ENCODE results near the gene RNF150.

RNF150 gene

DNA sequence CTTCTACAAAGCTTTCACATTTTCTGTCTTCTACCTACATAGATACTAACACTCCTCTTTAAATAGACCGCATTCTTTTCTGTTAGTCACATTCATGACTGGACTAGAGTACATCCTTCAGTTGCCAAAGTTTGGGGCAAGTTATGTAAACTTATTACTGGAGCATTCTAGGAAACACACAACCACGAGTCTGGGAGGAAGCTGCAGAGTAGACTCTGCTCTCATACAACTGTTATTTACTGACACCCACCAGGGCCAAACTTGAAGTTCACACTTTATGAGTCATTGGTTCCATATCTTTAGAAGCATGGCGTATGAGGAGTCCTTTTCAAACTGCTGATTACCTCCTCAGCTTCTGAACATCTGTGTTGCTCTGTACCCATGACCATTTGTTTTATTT, 87.0 kb downstream of the RNF150 start:
- Histone ChIP-seq H3K27me3 (ENCODE audit: insufficient read depth, low read depth, severe bottlenecking) (no peaks in the 10 kb centered on the region), H3K9me3 (ENCODE audit: severe bottlenecking) (peaks cover 9% of the 10 kb centered on the region), H3K27ac (no peak overlapping the region), H3K4me3 (ENCODE audit: low read depth, low read length) (no peak overlapping the region), H3K36me3 (no peaks in the 10 kb centered on the region)
- no peak for DNase-seq
- TF ChIP-seq, protein P1, sequence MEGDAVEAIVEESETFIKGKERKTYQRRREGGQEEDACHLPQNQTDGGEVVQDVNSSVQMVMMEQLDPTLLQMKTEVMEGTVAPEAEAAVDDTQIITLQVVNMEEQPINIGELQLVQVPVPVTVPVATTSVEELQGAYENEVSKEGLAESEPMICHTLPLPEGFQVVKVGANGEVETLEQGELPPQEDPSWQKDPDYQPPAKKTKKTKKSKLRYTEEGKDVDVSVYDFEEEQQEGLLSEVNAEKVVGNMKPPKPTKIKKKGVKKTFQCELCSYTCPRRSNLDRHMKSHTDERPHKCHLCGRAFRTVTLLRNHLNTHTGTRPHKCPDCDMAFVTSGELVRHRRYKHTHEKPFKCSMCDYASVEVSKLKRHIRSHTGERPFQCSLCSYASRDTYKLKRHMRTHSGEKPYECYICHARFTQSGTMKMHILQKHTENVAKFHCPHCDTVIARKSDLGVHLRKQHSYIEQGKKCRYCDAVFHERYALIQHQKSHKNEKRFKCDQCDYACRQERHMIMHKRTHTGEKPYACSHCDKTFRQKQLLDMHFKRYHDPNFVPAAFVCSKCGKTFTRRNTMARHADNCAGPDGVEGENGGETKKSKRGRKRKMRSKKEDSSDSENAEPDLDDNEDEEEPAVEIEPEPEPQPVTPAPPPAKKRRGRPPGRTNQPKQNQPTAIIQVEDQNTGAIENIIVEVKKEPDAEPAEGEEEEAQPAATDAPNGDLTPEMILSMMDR (IDR thresholded peaks at IDR 0.05; ENCODE audit: low read depth, low read length), result no peak

DNA sequence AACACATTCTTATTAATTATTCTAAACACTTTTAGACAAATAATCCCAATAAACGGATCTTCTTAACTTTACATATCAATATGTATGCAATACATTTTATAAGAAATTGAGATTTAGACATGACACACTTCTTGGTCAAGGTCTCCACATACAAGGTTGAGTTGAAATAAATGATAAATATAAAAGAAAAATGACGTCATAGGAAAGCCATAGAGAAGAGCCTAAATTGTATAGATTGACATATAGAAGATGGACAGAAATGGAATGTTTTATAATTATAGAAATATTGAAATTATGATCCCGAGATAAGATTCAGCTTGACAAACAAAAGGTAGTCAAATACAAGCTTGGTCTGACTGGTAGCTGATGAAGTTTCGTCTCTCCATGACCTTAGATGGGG, 87.4 kb downstream of the RNF150 start:
- H3K36me3 ChIP-seq, result no peaks in the 10 kb centered on the region
- H3K9me3 ChIP-seq (ENCODE audit: severe bottlenecking), result peaks cover 6% of the 10 kb centered on the region
- no peak overlapping the region for H3K4me3 ChIP-seq (ENCODE audit: low read depth, low read length)
- H3K27ac ChIP-seq, result no peak overlapping the region
- no peaks in the 10 kb centered on the region for H3K27me3 ChIP-seq (ENCODE audit: insufficient read depth, low read depth, severe bottlenecking)
- DNase-seq, result no peak
- TF ChIP-seq, protein P1 (IDR thresholded peaks at IDR 0.05; ENCODE audit: low read depth, low read length), result no peak

DNA sequence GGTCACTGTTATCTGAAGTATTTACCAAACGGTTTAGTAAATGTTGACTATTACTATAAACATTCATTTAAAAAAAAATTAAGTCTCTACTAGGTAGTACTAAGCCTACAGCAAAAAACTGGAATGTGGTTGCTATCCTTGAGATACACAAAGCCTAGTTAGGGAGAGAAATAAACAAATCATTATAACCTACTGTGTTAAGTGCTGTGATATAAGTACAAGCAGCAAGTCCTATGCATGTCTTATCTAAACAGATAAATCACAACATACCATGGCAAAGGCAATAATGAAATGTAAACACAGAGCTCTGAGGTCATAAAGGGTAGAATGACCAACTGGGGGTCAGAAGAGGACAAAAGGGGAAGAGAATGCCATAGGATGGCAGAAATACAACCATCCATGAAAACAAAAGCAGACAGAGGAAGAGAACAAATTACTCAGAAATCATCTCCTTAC, 92.2 kb downstream of the RNF150 start:
- Histone ChIP-seq H3K9me3 (ENCODE audit: severe bottlenecking) (no peaks in the 10 kb centered on the region), H3K36me3 (no peaks in the 10 kb centered on the region), H3K4me3 (ENCODE audit: low read depth, low read length) (no peak overlapping the region), H3K27me3 (ENCODE audit: insufficient read depth, low read depth, severe bottlenecking) (no peaks in the 10 kb centered on the region), H3K27ac (no peak overlapping the region)
- TF ChIP-seq, protein P1 (IDR thresholded peaks at IDR 0.05; ENCODE audit: low read depth, low read length), result no peak
- DNase-seq, result no peak

DNA sequence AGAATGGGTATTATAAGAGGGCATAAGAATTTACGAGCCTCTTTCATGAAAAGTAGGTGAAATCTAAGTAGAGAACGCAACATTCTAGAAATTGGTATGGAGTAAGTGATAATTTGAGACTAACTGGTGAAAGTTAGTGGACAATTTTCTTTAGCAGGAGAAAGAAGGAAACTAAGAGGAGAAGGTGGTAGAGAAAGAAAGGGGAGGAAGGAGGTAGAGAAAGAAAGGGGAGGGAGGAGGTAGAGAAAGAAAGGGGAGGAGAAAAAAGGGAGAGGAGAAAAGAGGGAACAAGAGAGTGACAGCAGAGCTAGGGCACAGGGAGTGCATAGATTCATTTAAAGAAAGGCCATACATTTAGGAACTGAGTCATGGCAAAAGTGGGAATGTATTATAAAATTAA, 94.1 kb downstream of the RNF150 start:
- no peaks in the 10 kb centered on the region for H3K36me3 ChIP-seq
- no peaks in the 10 kb centered on the region for H3K27me3 ChIP-seq (ENCODE audit: insufficient read depth, low read depth, severe bottlenecking)
- no peaks in the 10 kb centered on the region for H3K9me3 ChIP-seq (ENCODE audit: severe bottlenecking)
- TF ChIP-seq, protein P1 (IDR thresholded peaks at IDR 0.05; ENCODE audit: low read depth, low read length), result no peak
- DNase-seq, result no peak
- no peak overlapping the region for H3K4me3 ChIP-seq (ENCODE audit: low read depth, low read length)
- H3K27ac ChIP-seq, result no peak overlapping the region

DNA sequence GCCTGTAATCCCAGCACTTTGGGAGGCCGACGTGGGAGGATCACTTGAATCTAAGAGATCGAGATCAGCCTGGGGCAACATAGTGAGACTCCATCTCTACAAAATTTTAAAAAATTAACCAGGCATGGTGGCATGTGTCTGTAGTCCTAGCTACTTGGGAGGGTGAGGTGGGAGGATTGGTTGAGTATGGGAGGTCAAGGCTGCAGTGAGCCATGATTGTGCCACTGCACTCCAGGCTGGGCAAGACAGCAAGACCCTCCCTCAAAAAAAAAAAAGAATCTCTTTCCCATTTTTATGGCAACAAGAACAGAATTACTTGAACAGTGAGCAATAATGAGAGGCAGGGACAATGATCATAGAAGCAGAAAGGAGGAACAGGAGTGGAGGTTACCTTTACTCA, 94.8 kb downstream of the RNF150 start:
- no peak for DNase-seq
- H3K4me3 ChIP-seq (ENCODE audit: low read depth, low read length), result no peak overlapping the region
- no peaks in the 10 kb centered on the region for H3K9me3 ChIP-seq (ENCODE audit: severe bottlenecking)
- H3K36me3 ChIP-seq, result no peaks in the 10 kb centered on the region
- TF ChIP-seq, protein P1 (IDR thresholded peaks at IDR 0.05; ENCODE audit: low read depth, low read length), result no peak
- no peaks in the 10 kb centered on the region for H3K27me3 ChIP-seq (ENCODE audit: insufficient read depth, low read depth, severe bottlenecking)
- no peak overlapping the region for H3K27ac ChIP-seq

DNA sequence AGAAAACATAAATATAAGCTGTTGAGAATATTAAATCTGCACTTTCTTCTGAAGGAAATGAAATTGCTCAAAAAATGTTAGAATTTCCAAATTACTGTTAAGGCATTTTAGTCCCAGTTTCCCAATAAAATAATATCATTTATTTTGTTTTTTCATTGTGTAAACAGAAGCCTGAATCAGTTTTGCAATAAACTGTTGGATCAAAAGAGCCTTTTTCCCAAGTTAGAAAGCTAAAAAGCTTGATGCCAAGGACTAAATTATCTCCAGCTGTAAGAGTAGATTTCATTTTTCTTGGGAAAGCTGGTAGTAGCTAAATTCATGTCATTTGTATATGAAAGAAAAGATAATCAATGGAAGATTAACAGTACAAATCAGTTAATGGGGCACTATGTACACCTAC, 95.8 kb downstream of the RNF150 start:
- Histone ChIP-seq H3K27ac (no peak overlapping the region), H3K4me3 (ENCODE audit: low read depth, low read length) (no peak overlapping the region), H3K27me3 (ENCODE audit: insufficient read depth, low read depth, severe bottlenecking) (no peaks in the 10 kb centered on the region), H3K36me3 (no peaks in the 10 kb centered on the region), H3K9me3 (ENCODE audit: severe bottlenecking) (no peaks in the 10 kb centered on the region)
- DNase-seq, result no peak
- TF ChIP-seq, protein P1 (IDR thresholded peaks at IDR 0.05; ENCODE audit: low read depth, low read length), result no peak

All from WERI-Rb-1 (cell line).